HTR-8/SVneo (cell line): Measurements from ENCODE around the gene DNAH1.

Source experiments
- DNase-seq: peaks from one replicate; pipeline ENCODE4 v3.0.0; 2011; ENCODE audit warnings: low spot score, mixed read lengths; ENCODE audit not compliant: insufficient read length
- FAIRE-seq: peaks from 2 replicates; lab custom pipeline; 2011; peaks lifted over from hg19 to GRCh38; lab: Jason Lieb, UNC

The DNAH1 gene

GRCh38 chr3:52441772-52442332 is 125.7 kb downstream of the DNAH1 start:
- no peak for DNase-seq
- FAIRE-seq = no peak

- FAIRE-seq = no peak
- no peak for DNase-seq
These were observed 126.5 kb downstream of the DNAH1 start for GRCh38 chr3:52442409-52443267.

GRCh38 chr3:52443268-52443610 is 127.1 kb downstream of the DNAH1 start:
- DNase-seq (no peak), FAIRE-seq (no peak)

GRCh38 chr3:52443791-52444687 is 127.9 kb downstream of the DNAH1 start:
- no peak for DNase-seq
- FAIRE-seq = no peak

- FAIRE-seq = no peak
- DNase-seq = no peak
These were observed 129.0 kb downstream of the DNAH1 start, which contains the start of gene SEMA3G for GRCh38 chr3:52444860-52445793. Gene SEMA3G, minus strand, starts transcription at chr3:52445103. Its CDS starts 76 bp downstream, at chr3:52445027.

- DNase-seq (no peak), FAIRE-seq (no peak)
These were observed 129.9 kb downstream of the DNAH1 start for GRCh38 chr3:52446042-52446441.

- FAIRE-seq = peak; percentile 28
These were observed 130.8 kb downstream of the DNAH1 start for GRCh38 chr3:52446631-52447511.

GRCh38 chr3:52447512-52448355 is 131.6 kb downstream of the DNAH1 start:
- DNase-seq = no peak
- no peak for FAIRE-seq

More at GRCh38 chr3:52446631-52447511, 130.8 kb downstream of the DNAH1 start:
- peak; percentile 73 for DNase-seq
